GM10266 (cell line): Measurements from ENCODE around the gene HIBCH.

Experiments
- DNase-seq: peaks from one replicate; pipeline ENCODE4 v3.0.0; 2012; ENCODE audit errors: extremely low spot score
- TF ChIP-seq, protein P1 (sequence below): IDR thresholded peaks from 2 replicates; pipeline ENCODE4 v1.5.1; 2012; ENCODE audit warnings: mild to moderate bottlenecking, low read depth; ENCODE audit not compliant: control insufficient read depth, insufficient read depth; ENCODE audit errors: missing control alignments

The HIBCH gene

DNA sequence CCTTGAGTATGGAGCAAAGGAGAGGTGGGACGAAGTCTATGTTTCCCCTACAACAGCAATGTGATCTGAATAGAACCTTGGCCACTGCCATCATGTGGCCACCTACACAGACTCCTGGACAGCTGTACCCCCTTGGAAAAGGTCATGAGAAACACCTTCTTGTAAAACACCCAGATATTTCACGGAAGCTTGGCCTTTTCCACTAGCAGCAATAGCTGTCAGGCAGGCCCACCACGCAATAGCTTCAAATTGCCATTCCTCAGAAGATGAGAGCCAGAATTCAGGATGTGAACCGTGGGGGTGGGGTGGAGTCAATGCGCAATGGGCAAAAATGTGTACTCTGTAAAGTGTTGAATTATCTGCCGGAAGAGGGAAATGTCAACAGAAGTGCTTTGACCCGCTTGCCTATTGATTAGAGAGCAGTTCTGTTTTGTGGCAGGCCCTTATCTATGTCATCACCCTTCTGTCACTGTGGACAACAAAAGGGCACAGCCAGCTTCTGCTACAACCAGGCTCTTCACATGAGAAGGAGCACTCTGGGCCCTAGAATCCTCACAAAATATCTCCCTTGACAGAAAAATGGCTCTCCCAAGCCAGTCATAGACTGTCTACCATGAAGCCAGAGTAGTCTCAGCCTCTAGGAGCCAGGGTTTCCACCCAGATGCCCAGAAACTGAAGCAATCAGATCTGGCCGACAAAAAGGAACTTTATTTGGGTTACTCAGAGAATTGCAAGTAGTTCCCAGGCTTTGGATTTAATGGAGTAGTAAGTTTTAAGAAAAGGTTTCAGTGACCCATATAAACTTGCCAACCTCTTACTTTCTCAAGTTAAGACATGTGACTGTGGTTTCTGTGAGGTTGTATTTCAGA is 33.3 kb upstream of the HIBCH start:
- TF ChIP-seq, protein P1, sequence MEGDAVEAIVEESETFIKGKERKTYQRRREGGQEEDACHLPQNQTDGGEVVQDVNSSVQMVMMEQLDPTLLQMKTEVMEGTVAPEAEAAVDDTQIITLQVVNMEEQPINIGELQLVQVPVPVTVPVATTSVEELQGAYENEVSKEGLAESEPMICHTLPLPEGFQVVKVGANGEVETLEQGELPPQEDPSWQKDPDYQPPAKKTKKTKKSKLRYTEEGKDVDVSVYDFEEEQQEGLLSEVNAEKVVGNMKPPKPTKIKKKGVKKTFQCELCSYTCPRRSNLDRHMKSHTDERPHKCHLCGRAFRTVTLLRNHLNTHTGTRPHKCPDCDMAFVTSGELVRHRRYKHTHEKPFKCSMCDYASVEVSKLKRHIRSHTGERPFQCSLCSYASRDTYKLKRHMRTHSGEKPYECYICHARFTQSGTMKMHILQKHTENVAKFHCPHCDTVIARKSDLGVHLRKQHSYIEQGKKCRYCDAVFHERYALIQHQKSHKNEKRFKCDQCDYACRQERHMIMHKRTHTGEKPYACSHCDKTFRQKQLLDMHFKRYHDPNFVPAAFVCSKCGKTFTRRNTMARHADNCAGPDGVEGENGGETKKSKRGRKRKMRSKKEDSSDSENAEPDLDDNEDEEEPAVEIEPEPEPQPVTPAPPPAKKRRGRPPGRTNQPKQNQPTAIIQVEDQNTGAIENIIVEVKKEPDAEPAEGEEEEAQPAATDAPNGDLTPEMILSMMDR = no peak
- DNase-seq = no peak

DNA sequence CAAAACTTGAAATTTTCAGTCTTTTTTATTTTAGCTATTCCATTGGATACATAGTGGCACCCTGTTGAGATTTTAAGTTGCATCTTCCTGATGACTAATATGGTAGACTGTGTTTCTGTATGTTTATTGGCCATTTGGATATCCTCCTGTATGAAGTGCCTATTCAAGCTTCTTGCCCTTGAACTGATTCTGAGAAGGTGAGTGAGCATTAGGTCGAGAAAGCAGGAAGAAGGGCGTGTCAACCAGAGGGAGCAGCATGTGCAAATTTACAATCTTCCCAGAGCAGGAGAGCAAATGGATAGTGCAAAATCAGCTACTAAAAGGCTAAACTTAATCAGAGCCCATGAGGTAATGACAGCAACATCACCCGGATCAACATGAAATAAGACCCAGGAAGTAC is 32.3 kb upstream of the HIBCH start:
- TF ChIP-seq, protein P1 = no peak
- no peak for DNase-seq

DNA sequence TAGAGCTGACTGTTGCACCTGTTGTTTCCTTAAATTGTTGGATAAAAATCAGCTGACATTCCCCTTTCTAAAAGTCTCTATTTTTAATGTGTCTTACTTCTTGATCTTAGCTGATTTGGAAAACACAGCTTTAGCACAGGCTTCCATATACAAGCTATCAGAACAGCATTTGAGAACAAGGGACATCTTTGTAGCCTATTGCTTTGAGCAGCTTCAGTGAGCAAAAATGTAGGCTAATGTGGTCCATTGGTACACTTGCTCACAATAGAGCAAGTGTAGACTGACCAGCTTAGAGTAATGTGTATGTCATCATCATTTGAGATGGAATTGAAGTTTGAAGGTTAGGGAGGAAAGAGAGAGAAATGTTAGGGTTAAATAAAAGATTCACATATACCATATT is 30.7 kb upstream of the HIBCH start:
- TF ChIP-seq, protein P1 = no peak

DNA sequence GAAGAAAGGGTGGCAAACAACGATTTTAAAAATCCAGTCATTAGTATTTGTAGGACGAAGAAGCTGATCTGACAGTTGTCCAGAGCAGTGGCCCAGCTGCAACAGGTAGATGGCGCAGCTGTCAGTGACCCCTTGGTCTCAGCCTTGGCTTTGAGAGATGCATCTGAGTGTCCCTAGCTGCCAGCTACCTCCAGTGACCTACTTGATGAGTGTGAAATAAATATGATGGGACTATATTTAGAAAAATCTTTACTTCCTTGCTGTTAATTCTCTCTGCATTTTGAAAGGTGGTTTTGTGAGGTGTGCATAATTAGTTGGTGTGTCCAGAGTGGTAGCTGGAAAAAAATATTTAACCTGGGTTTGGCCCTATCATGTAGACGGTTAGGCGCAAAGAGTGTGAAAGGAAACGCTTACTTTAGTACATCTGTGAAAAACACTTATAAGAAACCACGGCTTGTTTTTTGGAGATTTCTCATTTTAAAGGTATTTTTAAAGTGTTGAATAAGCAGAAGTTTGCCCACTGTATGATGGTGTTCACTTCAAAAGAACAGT is 24.7 kb upstream of the HIBCH start:
- DNase-seq = peak; percentile 77

More for the DNA sequence above, 30.7 kb upstream of the HIBCH start:
- DNase-seq = no peak

DNA sequence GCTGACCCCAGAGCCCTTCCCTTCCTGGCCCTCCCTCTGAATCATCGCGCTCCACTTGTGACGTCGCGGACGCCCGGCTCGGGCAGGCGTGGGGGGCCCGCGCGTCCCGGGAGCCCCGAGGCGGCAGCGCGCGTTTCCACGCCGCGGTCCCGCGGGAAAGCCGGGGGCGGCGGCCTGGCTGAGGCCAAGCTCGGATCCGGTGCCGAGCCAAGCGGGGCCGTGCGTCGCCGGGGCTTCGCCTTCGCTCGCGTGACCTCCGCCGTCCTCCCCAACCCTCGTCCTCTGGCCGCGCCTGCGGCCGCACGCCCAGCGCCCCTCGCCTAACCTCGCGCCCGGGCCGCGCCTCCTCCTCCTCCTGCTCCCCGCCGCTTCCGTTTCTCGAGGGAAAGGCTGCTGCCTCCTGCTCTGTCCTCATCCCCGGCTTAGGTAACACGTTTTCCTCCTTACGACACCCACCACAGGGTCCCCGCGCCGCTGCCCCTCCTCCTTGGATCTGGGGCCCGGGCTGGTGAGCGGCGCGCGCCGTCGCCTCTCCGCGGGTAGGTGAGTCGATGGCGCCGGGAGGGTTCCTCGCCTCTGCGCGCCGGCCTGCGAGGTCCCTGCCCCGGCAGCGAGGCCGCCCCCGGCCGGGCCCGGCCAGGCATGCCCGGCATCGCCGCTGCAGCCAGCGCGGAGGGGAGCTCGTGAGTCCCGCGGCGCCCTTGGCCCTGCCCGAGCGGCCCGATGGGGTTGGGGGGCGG is 24.1 kb upstream of the HIBCH start, which contains the start of gene INPP1:
INPP1 (plus strand) TSS at position 54 of the 740 bp plus-strand sequence. CDS start 16,514 bp downstream, outside the sequence.
- TF ChIP-seq, protein P1 = no peak
- DNase-seq = peak; percentile 69

More for the DNA sequence above, 24.7 kb upstream of the HIBCH start:
- TF ChIP-seq, protein P1 = peak; percentile 64

DNA sequence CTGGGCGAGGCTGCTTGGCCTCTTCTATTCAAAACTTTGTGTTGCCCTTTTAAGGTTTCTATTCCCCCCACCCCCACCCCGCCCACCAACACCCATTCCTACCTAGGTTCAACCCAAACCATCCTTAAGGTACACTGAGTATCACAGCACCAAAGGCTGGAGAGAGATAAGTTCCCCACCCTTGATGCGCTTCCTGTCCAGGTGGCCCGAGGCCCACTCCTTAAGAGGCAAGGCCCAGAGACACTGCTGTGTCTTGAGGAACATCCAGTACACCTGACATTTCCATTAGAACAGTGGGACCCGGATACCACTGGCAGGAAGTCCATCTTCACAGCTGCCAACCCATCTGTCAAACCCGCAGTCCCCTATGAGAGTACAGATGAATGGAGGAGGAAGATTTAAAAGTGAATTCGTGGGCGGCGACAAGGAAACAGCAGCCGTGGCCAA is 23.5 kb upstream of the HIBCH start:
- TF ChIP-seq, protein P1 = no peak
- peak; percentile 65 for DNase-seq
